DMS53 (cell line): ENCODE data around the gene COPG2.
"Not testable (repeated sequence)": the region's sequence is repeated elsewhere in the genome, so short reads cannot be mapped to it uniquely, and the experiment has no call there.

ENCODE experiments used
- DNase-seq: peaks from one replicate; lab custom pipeline; 2025; lab: John Stamatoyannopoulos, UW

Gene COPG2

GRCh38 chr7:130649004-130649790 lies 19.4 kb downstream of the COPG2 start:
- no peak for DNase-seq

DNA sequence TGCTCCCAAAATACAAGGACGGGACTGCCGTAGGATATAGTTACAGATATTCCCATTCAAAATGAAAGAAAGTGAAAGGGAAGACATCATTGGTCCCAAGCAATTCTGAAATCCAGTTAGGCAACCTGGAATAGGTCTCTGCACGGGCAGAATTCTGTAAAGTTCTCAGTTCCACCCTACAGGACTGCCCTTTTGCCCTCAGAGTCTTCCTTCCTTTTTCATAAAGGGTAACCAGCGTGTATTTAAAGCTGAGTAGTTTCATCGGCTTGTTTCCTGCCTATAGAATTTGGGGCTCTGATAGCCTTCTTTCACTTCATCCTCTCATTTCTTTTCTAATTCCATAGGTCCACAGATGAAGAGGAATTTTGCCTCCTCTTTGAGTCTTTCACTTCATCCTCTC lies 20.0 kb downstream of the COPG2 start:
- DNase-seq = no peak

- DNase-seq = no peak
Measured at GRCh38 chr7:130642383-130642782, 26.2 kb downstream of the COPG2 start.

GRCh38 chr7:130641497-130641896 lies 27.1 kb downstream of the COPG2 start:
- no peak for DNase-seq

DNA sequence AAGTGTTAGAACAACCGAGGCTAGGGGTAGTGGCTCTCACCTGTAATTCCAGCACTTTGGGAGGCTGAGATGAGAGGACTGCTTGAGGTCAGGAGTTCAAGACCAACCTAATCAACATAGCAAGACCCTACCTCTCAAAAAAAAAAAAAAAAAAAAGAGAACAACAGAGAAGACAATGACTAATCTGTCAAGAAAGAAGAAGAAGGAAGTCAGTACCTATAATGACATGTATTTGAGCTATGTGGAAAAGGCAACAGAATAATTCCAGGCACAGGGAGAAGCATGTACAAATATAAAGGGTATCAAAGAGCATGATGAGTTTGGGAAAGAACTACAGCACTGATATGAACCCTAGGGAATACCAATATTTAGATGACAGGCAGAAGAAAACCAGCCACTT lies 27.5 kb downstream of the COPG2 start:
- no peak for DNase-seq

DNA sequence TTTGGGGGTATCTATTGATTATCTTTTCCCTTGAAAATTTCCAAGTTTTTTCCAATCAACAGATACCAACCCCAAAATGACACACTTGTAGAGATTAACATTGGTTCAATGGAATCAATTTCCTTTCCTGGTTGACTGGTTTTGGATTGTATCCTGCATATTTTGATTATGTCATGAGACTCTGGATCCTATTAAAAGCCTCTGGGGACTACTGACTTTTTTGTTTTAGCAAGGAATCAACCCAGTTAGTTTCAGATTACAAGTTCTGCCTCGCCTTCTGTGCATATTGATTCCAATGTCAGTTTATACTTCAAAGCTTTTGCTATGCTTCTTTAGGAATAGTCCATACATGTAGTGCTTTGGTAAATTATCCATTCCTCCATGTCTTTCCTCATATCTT lies 29.2 kb downstream of the COPG2 start:
- no peak for DNase-seq

DNA sequence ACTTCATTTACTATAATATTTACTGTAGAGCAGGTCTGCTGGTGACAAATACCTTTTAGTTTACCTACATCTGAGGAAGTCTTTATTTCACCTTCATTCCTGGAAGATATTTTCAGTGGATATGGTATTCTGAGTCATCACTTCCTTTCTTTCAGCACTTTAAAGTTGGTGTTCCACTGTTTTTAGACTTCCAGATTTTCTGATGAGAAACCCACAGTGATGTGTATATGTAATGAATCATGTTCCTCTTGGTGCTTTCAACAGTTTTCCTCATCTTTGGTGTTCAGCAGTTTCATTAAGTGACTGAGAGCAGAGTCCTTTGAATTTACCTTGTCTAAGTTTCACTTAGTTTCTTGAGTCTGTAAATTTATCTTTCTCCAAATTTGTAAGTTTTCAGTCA lies 36.4 kb downstream of the COPG2 start:
- DNase-seq = no peak

GRCh38 chr7:130628901-130629300 lies 39.6 kb downstream of the COPG2 start:
- DNase-seq = no peak

DNA sequence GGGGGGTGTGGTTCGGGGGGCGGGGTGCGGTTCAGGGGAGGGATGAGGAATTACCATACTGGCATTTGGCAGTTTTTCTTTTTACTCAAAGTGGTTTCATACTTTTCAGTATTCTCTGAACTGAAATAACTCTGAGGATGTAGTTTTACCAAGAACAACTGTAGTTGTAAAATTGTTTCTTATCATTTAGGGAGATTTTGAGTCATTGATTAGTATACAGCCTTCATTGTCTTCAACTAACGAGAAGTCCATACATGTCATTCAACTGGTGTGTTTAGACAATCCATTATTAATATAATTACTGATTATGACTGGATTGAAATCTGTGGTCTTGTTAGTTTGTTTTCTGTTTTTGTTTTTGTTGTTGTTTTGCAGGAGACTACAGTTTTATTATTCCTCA lies 40.8 kb downstream of the COPG2 start:
- DNase-seq = no peak

DNA sequence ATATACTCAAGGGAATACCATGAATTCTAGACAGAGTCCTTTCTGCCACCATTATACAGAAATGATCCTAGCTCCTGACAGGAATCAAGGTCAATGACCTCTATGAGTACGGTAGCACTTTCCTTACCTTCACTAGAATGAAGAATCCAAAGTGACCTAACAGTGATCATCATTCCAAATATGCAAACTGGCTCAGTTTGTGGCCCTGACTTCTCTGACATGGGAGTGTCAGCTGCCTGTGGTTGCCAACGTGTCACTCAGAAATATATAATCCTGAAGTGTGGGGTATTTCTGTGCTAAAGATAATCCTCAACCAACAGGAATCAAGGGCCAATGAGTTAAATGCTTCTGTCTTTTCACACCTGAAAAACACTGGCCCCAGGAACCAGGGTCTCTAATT lies 45.7 kb downstream of the COPG2 start:
- no peak for DNase-seq

DNA sequence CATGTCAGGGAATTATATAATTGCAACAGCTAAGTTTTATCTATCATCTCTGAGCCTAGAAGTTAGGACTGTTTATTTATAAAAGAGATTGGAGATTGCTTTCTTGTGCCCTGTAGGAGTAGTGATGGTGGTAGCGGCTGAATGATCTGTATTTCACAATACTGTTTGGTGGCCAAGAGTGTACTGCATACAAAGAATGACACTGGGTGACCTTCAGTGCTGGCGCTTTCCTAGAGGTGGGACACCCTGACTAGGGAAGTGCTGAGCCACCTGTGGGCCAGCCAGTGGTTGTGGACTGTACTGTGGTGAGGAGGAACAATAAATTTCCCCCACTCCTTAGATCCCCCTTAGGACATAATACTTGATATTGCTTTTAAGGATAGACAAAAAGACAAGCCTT lies 53.0 kb downstream of the COPG2 start:
- DNase-seq = no peak

GRCh38 chr7:130614449-130614848 lies 54.1 kb downstream of the COPG2 start:
- no peak for DNase-seq

DNA sequence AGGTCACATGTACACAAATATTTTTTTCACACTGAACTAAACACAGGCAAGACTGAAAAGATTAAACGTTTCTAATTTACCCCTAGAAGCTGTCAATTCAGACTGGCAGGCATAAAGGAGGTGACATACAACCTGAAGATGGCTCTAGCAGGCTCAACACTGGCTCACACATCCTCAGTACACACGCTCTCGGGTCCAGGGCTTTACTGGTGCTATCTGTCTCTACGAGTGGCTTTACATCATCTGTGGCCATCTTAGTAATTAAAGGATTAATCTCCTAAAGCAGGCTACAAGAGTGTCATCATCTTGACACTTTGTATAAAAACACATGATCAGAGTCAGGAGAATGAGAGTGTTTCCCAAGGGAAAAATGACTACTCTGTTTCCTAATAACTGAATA lies 57.3 kb downstream of the COPG2 start:
- no peak for DNase-seq

- not testable (repeated sequence) for DNase-seq
Measured at GRCh38 chr7:130607066-130607465, 61.5 kb downstream of the COPG2 start.

DNA sequence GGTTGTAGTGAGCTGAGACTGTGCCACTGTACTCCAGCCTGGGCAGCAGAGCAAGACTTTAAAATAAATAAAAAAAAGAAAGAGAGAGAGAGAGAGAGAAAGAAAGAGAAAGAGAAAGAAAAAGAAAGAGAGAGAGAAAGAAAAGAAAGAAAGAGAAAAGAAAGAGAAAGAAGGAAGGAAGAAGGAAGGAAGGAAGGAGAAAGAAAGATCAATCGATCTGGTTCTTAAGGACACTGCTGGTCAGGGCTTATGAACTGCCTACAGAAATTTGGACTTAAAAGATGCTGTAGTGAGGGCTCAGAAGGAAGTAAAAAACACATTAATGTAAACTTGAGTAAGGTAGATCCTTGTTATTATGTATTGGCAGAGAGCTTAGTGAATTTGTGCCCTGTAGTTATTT lies 62.4 kb downstream of the COPG2 start:
- no peak for DNase-seq

GRCh38 chr7:130598056-130598455 lies 70.5 kb downstream of the COPG2 start:
- no peak for DNase-seq

- DNase-seq = no peak
Measured at GRCh38 chr7:130595986-130596385, 72.6 kb downstream of the COPG2 start.

GRCh38 chr7:130593033-130593432 lies 75.5 kb downstream of the COPG2 start:
- DNase-seq = no peak

- DNase-seq = not testable (repeated sequence)
Measured at GRCh38 chr7:130591464-130591863, 77.1 kb downstream of the COPG2 start.

DNA sequence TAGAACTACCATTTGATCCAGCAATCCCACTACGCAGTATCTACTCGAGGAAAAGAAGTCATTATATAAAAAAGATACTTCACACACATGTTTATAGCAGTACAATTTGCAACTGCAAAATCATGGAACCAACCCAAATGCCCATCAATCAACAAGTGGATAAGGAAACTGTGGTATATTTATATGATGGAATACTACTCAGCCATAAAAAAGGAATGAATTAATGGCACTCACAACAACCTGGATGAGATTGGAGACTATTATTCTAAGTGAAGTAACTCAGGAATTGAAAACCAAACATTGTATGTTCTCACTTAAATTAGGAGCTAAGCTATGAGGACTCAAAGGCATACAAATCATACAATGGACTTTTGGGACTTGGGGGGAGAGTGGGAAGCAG lies 82.6 kb downstream of the COPG2 start:
- not testable (repeated sequence) for DNase-seq

DNA sequence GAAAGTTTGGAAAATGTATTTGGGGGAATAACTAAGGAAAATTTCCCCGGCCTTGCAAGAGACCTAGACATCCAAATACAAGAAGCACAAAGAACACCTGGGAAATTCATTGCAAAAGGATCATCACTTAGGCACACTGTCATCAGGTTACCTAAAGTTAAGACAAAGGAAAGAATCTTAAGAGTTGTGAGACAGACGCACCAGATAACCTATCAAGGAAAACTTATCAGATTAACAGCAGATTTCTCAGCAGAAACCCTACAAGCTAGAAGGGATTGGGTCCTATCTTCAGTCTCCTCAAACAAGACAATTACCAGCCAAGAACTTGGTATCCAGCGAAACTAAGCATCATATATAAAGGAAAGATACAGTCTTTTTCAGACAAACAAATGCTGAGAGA lies 93.4 kb downstream of the COPG2 start:
- DNase-seq = not testable (repeated sequence)

DNA sequence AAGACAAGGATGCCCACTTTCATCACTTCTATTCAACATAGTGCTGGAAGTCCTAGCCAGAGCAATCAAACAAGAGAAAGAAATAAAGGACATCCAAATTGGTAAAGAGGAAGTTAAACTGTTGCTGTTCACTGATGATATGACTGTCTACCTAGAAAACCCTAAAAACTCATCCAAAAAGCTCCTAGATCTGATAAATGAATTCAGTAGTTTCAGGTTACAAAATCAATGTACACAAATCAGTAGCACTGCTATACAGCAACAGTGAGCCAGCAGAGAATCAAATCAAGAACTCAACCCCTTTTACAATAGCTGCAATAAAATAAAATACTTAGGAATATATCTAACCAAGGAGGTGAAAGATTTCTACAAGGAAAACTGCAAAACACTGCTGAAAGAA lies 98.4 kb downstream of the COPG2 start:
- DNase-seq = not testable (repeated sequence)

GRCh38 chr7:130566898-130567280 lies 101.7 kb downstream of the COPG2 start:
- DNase-seq = no peak

- no peak for DNase-seq
Measured at GRCh38 chr7:130566168-130566897, 102.2 kb downstream of the COPG2 start.
